ENCODE measurements around the gene KCNMA1.
"Not testable (repeated sequence)": the region's sequence is repeated elsewhere in the genome, so short reads cannot be mapped to it uniquely, and the experiment has no call there.

The KCNMA1 gene

GRCh38 chr10:77581738-77582137 lies 55.9 kb downstream of the KCNMA1 start:
- H3K27me3 ChIP-seq = no peaks in the 10 kb centered on the region
- H3K4me1 ChIP-seq = peaks cover 14% of the 10 kb centered on the region
- no peaks in the 10 kb centered on the region for H3K36me3 ChIP-seq
- H4K20me1 ChIP-seq = no peaks in the 10 kb centered on the region
- no peaks in the 10 kb centered on the region for H3K9me3 ChIP-seq
- no peak overlapping the region for H3K27ac ChIP-seq
- TF ChIP-seq Cebpa-rat (IDR thresholded peaks at IDR 0.05) = no peak
- H3K4me3 ChIP-seq = no peak overlapping the region
- no peak overlapping the region for H3K9ac ChIP-seq
- no peak overlapping the region for H3K4me2 ChIP-seq

- H3K4me1 ChIP-seq = peaks cover 14% of the 10 kb centered on the region
- H3K27me3 ChIP-seq = no peaks in the 10 kb centered on the region
- H3K36me3 ChIP-seq = no peaks in the 10 kb centered on the region
- H4K20me1 ChIP-seq = no peaks in the 10 kb centered on the region
- no peak for TF ChIP-seq Cebpa-rat (IDR thresholded peaks at IDR 0.05)
- H3K4me3 ChIP-seq = no peak overlapping the region
- no peak overlapping the region for H3K27ac ChIP-seq
- no peak overlapping the region for H3K4me2 ChIP-seq
- H3K9me3 ChIP-seq = no peaks in the 10 kb centered on the region
- H3K9ac ChIP-seq = no peak overlapping the region
These were observed 57.1 kb downstream of the KCNMA1 start for GRCh38 chr10:77580482-77580881.

GRCh38 chr10:77578583-77579227 lies 58.9 kb downstream of the KCNMA1 start:
- Histone ChIP-seq H3K4me2 (peak overlapping the region; percentile 10; the same call in 1 of the 2 replicates), H3K9ac (no peak overlapping the region), H3K27me3 (no peaks in the 10 kb centered on the region), H3K4me3 (no peak overlapping the region), H4K20me1 (no peaks in the 10 kb centered on the region), H3K36me3 (no peaks in the 10 kb centered on the region), H3K9me3 (no peaks in the 10 kb centered on the region), H3K27ac (no peak overlapping the region), H3K4me1 (peaks cover 14% of the 10 kb centered on the region)
- TF ChIP-seq Cebpa-rat (IDR thresholded peaks at IDR 0.05) = no peak

GRCh38 chr10:77577666-77578229 lies 59.9 kb downstream of the KCNMA1 start:
- Histone ChIP-seq H3K4me1 (peaks cover 14% of the 10 kb centered on the region), H3K9me3 (no peaks in the 10 kb centered on the region), H3K36me3 (no peaks in the 10 kb centered on the region), H3K27me3 (no peaks in the 10 kb centered on the region), H3K9ac (no peak overlapping the region), H3K4me3 (no peak overlapping the region), H4K20me1 (no peaks in the 10 kb centered on the region), H3K27ac (no peak overlapping the region), H3K4me2 (peak overlapping the region; percentile 11; the same call in 1 of the 2 replicates)
- no peak for TF ChIP-seq Cebpa-rat (IDR thresholded peaks at IDR 0.05)

GRCh38 chr10:77576444-77577032 lies 61.1 kb downstream of the KCNMA1 start:
- Histone ChIP-seq H3K4me3 (no peak overlapping the region), H3K9me3 (no peaks in the 10 kb centered on the region), H3K9ac (no peak overlapping the region), H3K27ac (no peak overlapping the region), H3K27me3 (no peaks in the 10 kb centered on the region), H3K4me1 (peaks cover 14% of the 10 kb centered on the region), H4K20me1 (no peaks in the 10 kb centered on the region), H3K36me3 (no peaks in the 10 kb centered on the region), H3K4me2 (no peak overlapping the region)
- TF ChIP-seq Cebpa-rat (IDR thresholded peaks at IDR 0.05) = no peak

- no peak overlapping the region for H3K9ac ChIP-seq
- no peak for TF ChIP-seq Cebpa-rat (IDR thresholded peaks at IDR 0.05)
- no peak overlapping the region for H3K4me2 ChIP-seq
- no peaks in the 10 kb centered on the region for H4K20me1 ChIP-seq
- H3K27ac ChIP-seq = no peak overlapping the region
- no peaks in the 10 kb centered on the region for H3K36me3 ChIP-seq
- peaks cover 20% of the 10 kb centered on the region for H3K4me1 ChIP-seq
- no peak overlapping the region for H3K4me3 ChIP-seq
- peaks cover 3% of the 10 kb centered on the region; the same call in 1 of the 2 replicates for H3K9me3 ChIP-seq
- no peaks in the 10 kb centered on the region for H3K27me3 ChIP-seq
These were observed 61.6 kb downstream of the KCNMA1 start for GRCh38 chr10:77576007-77576367.

- Histone ChIP-seq H3K4me1 (peaks cover 20% of the 10 kb centered on the region), H4K20me1 (no peaks in the 10 kb centered on the region), H3K9me3 (peaks cover 8% of the 10 kb centered on the region; the same call in 1 of the 2 replicates), H3K36me3 (no peaks in the 10 kb centered on the region), H3K4me2 (no peak overlapping the region), H3K9ac (no peak overlapping the region), H3K4me3 (no peak overlapping the region), H3K27ac (no peak overlapping the region), H3K27me3 (no peaks in the 10 kb centered on the region)
- TF ChIP-seq Cebpa-rat (IDR thresholded peaks at IDR 0.05) = no peak
These were observed 62.2 kb downstream of the KCNMA1 start for GRCh38 chr10:77575271-77576006.

GRCh38 chr10:77574438-77574837 lies 63.2 kb downstream of the KCNMA1 start:
- H3K4me3 ChIP-seq = no peak overlapping the region
- no peaks in the 10 kb centered on the region for H3K36me3 ChIP-seq
- no peak for TF ChIP-seq Cebpa-rat (IDR thresholded peaks at IDR 0.05)
- H3K27me3 ChIP-seq = no peaks in the 10 kb centered on the region
- H3K9ac ChIP-seq = no peak overlapping the region
- peaks cover 8% of the 10 kb centered on the region; the same call in 1 of the 2 replicates for H3K9me3 ChIP-seq
- H4K20me1 ChIP-seq = no peaks in the 10 kb centered on the region
- H3K27ac ChIP-seq = no peak overlapping the region
- peaks cover 20% of the 10 kb centered on the region for H3K4me1 ChIP-seq
- H3K4me2 ChIP-seq = no peak overlapping the region

- H3K4me3 ChIP-seq, H3K9ac ChIP-seq, H3K4me1 ChIP-seq, H4K20me1 ChIP-seq, H3K36me3 ChIP-seq, H3K9me3 ChIP-seq, H3K27ac ChIP-seq, H3K4me2 ChIP-seq, H3K27me3 ChIP-seq: not testable (repeated sequence)
These were observed 65.1 kb downstream of the KCNMA1 start for GRCh38 chr10:77572520-77572919.

- Histone ChIP-seq H3K4me1 (peaks cover 14% of the 10 kb centered on the region), H3K27me3 (no peaks in the 10 kb centered on the region), H3K9me3 (peaks cover 8% of the 10 kb centered on the region; the same call in 1 of the 2 replicates), H4K20me1 (no peaks in the 10 kb centered on the region), H3K27ac (no peak overlapping the region), H3K36me3 (no peaks in the 10 kb centered on the region), H3K4me3 (no peak overlapping the region), H3K4me2 (peak overlapping the region; percentile 5), H3K9ac (no peak overlapping the region)
- no peak for TF ChIP-seq Cebpa-rat (IDR thresholded peaks at IDR 0.05)
These were observed 66.1 kb downstream of the KCNMA1 start for GRCh38 chr10:77571490-77571889.
